ENCODE measurements around the gene NR1H2.

NR1H2 gene

DNA sequence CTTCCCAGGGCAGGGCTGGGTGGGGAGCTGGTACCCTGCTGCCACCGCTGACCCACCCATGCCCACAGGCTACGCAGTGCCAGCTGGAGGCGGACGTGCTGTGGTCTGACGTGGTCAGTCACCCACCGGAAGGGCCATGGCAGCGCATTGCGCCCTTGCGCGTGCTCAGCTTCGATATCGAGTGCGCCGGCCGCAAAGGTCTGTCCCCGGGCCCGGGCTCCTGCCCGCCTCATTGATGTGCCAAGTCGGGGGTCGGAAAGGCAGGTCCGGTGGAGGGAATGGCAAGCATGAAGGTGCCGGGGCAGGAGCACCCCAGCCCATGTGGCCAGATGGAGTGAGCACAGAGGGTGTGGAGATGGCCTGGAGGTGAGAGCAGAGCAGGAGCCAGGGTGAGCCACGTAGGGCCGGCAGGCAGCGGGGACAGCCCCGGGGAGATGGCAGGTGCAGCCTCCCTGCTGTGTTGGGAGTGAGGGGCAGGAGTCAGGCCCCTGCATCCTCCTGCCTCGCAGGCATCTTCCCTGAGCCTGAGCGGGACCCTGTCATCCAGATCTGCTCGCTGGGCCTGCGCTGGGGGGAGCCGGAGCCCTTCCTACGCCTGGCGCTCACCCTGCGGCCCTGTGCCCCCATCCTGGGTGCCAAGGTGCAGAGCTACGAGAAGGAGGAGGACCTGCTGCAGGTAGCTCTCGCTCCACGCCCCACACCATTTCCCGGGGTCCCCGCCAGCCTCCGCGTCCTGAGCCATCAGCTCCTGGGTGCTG is 26.5 kb downstream of the NR1H2 start:
- DNase-seq (ENCODE audit: low spot score): no peak

DNA sequence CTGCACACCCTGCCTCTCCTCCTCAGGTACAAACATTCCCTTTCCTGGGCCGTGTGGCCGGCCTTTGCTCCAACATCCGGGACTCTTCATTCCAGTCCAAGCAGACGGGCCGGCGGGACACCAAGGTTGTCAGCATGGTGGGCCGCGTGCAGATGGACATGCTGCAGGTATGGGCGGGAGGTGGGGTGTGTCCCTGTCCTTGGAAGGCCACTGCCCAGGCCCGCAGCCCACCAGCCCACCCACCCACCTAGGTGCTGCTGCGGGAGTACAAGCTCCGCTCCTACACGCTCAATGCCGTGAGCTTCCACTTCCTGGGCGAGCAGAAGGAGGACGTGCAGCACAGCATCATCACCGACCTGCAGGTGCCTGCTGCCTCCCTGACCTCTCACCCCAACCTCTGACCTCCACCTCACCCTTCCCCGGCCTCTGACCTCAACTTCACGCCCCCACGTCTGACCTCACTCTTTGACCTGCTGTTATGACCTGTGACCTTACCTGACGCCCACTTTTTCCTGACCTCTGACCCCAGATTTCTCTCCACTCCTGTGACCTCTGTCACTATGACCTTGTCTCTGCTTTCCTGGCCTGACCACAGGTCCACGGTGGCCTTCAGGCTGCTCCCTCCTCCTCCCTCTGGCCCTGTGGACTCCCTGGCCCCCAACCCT is 30.0 kb downstream of the NR1H2 start:
- no peak for DNase-seq (ENCODE audit: low spot score)

DNA sequence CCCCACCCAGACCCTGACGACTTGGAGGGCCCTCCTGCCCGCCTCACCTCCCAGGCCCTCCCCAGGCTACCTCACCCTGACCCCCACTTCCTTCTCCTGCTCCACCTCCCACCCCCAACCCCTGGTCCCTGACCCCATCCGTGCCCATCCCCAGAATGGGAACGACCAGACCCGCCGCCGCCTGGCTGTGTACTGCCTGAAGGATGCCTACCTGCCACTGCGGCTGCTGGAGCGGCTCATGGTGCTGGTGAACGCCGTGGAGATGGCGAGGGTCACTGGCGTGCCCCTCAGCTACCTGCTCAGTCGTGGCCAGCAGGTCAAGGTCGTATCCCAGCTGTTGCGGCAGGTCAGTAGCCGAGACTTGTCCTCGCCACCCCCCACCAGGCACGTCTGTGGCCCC is 30.6 kb downstream of the NR1H2 start:
- DNase-seq (ENCODE audit: low spot score): no peak

- no peak for DNase-seq (ENCODE audit: low spot score)
Observed at GRCh38 chr19:50409347-50409746, 33.1 kb downstream of the NR1H2 start.

- no peak for DNase-seq (ENCODE audit: low spot score)
Observed at GRCh38 chr19:50410109-50410508, 33.9 kb downstream of the NR1H2 start.

DNA sequence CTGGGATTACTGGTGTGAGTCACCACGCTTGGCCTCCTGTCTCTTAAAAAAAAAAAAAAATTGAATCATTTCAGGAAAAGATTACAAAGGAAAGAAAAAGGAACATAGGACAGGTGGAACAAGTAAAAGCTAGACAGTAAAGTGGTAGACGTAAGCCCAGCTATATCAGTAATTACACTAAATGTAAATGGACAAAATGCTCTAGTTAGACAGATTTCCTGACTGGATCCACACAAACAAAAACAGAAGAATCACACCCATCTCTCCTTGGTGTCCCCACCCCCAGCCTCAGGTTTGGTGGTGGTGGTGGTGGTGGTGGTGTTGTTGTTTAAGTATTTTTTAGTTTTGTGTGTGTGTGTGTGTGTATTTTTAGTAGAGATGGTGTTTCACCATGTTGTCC is 36.2 kb downstream of the NR1H2 start:
- DNase-seq (ENCODE audit: low spot score): no peak

- no peak for DNase-seq (ENCODE audit: low spot score)
Observed at GRCh38 chr19:50413096-50413495, 36.8 kb downstream of the NR1H2 start.

- no peak for DNase-seq (ENCODE audit: low spot score)
Observed at GRCh38 chr19:50413531-50413930, 37.3 kb downstream of the NR1H2 start.

DNA sequence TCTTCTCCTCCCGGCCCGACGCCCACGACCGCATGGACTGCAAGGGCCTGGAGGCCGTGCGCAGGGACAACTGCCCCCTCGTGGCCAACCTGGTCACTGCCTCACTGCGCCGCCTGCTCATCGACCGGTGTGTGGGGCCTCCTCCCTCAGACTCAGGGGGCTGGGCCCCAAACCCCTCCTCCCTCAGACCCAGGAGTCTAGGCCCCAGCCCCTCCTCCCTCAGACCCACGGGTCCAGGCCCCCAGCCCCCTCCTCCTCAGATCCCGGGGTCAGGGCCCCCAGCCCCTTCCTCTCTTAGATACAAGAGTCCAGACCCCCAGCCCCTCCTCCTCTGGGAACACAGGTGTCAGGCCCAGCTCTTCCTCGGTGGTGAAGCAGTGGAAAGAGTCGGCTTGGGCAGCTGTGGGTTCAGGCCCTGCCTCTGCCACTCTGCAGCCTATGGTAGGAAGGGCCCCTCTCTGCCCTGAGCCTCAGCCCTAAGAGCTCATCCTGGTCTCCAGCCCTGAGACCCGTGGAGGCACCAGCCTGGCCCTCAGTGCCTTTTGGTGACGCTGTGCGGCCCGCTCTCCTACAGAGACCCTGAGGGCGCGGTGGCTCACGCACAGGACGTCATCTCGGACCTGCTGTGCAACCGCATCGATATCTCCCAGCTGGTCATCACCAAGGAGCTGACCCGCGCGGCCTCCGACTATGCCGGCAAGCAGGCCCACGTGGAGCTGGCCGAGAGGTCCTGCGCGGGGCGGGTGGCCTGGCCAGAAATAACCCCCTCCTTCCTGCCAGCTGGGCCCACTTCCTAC is 38.8 kb downstream of the NR1H2 start:
- no peak for DNase-seq (ENCODE audit: low spot score)

DNA sequence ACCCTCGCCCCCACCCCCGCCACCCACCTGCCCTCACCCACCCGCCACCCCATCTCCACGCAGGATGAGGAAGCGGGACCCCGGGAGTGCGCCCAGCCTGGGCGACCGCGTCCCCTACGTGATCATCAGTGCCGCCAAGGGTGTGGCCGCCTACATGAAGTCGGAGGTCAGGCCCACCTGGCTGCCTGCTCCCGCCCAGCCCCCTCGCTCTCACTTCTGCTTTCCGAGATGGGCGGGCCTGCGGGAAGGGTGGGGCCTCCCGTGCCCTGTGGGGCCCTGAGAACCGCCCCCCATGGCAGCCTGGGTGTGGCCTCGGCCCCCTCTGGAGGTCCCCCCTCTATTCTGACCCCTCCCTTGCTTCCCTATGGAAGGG is 39.4 kb downstream of the NR1H2 start:
- DNase-seq (ENCODE audit: low spot score): no peak

DNA sequence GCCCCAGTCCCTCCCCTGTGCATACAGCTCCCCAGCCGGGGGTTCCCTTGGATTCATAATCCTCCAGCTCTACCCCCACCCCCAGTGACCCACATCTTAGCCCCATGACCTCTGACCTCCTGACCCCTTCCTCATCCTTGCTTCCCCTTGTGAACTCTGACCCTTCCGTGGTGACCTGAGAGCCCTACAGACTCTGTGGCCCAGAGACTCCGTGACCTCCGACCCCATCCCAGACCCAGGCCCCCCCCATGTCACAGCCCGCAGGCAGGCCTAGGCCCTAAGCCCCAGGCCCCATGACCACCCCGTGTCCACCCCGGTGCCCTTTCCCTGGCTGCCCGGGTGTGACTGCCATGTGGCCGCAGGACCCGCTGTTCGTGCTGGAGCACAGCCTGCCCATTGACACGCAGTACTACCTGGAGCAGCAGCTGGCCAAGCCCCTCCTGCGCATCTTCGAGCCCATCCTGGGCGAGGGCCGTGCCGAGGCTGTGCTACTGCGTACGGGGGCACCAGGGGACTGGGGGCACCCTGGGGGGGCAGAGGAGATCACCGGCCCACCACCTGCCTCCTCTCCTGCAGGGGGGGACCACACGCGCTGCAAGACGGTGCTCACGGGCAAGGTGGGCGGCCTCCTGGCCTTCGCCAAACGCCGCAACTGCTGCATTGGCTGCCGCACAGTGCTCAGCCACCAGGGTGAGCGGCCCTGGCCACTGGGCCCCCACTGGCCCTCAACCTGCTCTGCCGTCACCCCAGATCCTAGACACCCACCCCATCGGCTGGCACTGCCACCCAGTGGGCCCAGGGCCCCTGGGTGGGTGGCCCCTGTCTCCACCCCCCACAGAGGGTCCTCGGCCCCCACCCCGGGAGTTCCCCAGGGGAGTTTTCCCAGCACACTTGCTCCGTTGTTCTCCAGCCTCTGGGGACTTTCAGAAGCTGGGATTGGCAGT is 40.0 kb downstream of the NR1H2 start:
- no peak for DNase-seq (ENCODE audit: low spot score)

- DNase-seq (ENCODE audit: low spot score): no peak
Observed at GRCh38 chr19:50417111-50418081, 41.1 kb downstream of the NR1H2 start.

DNA sequence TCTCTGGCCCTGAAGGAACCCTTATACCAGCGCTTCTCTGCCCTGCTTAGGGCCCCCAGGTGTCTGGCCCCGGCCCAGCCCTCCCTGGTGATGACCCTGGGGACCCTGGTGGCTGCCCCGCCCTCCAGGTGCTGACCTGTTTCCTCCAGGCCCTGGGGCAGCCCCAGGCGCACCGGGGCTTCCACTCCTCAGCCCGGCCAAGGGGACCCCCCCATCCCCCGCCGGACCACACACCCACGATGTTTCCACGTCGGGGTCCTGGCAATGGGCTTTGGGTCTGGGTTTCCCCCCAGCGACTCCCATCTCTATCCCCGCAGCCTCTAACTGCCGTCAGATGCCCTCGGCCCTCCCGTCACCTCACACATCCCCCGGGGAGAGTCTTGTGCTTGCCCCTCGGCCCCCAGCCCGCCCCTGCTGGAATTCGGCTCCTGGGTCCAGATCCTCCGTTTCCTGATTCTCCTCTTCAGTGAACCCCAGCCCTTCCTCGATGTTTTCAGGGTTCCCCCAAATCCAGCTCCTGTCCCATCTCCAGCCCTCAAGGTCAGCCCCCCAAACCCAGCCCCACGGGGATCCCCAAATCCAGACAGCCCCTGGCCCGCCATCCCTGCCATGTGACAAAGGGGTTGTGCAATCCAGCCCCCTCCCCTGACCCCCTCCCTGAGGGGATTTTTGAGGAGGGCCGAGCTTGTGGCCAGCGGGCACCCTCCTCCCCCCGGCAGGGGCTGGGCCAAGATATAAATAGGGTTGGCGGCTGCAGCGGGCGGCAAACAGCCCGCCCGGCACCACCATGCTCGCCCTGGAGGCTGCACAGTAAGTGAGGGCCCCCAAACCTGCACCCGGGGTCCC is 42.1 kb downstream of the NR1H2 start, which contains the start of gene SPIB:
TSS of gene SPIB (plus strand) at position 763 of the 846 bp plus-strand sequence. CDS start at position 788, 25 bp downstream.
- DNase-seq (ENCODE audit: low spot score): no peak

- DNase-seq (ENCODE audit: low spot score): no peak
Observed at GRCh38 chr19:50419022-50419579, 42.8 kb downstream of the NR1H2 start.

GRCh38 chr19:50419580-50420035 is 43.4 kb downstream of the NR1H2 start:
- DNase-seq (ENCODE audit: low spot score): no peak

GRCh38 chr19:50420127-50420526 is 43.9 kb downstream of the NR1H2 start:
- DNase-seq (ENCODE audit: low spot score): no peak

- no peak for DNase-seq (ENCODE audit: low spot score)
Observed at GRCh38 chr19:50420808-50421207, 44.6 kb downstream of the NR1H2 start.

DNA sequence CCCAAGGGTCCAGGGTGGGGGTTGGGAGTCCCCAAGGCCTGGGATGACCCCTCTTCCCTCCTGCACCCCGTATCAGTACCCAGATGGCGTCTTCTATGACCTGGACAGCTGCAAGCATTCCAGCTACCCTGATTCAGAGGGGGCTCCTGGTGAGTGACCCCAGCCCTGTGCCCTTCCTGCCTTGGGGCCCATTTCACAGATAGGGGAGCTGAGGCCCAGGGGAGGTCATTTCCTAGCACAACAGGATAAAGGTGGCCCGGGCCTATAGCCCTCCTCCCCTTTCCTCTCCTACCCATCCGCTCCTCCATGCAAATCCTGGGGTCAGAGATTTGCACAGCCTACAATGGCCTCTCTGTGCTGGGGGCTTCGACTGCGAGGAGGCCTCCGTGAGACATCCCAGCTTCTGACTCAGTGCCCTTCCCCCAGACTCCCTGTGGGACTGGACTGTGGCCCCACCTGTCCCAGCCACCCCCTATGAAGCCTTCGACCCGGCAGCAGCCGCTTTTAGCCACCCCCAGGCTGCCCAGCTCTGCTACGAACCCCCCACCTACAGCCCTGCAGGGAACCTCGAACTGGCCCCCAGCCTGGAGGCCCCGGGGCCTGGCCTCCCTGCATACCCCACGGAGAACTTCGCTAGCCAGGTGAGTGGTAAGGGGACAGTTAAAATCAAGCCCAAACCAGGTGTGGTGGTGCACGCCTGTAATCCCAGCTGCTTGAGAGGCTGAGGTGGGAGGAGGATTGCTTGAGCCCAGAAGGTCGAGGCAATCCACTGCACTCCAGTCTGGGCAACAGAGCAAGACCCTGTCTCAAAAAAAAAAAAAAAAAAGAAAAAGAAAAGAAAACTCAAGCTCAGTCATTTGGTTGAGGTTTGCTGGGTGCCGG is 46.4 kb downstream of the NR1H2 start:
- DNase-seq (ENCODE audit: low spot score): no peak

Data from putamen (tissue), 1 donor.